ENCODE data around the gene IL31RA.

- TF ChIP-seq CTCF (IDR thresholded peaks at IDR 0.05; ENCODE audit: borderline replicate concordance, extremely low read depth, low read length, poor library complexity, severe bottlenecking), result no peak
- TF ChIP-seq EZH2 (IDR thresholded peaks at IDR 0.05; ENCODE audit: borderline replicate concordance, low read depth, low read length, severe bottlenecking), result no peak
Observed at GRCh38 chr5:55907927-55908326, 56.8 kb downstream of the IL31RA start.

All from DND-41 (cell line).